GM23338 (cell line): ENCODE measurements around the gene TNNI2.

Source experiments
- EZH2 ChIP-seq: fragments of 200-600 bp; sonication (generic); IDR thresholded peaks from one replicate; pipeline ENCODE4 v1.8.0; 2017; ENCODE audit warnings: antibody characterized with exemption, mild to moderate bottlenecking, low read depth; ENCODE audit not compliant: unreplicated experiment
- EZH2phosphoT487 ChIP-seq: fragments of 200-600 bp; sonication (generic); IDR thresholded peaks from one replicate; pipeline ENCODE4 v1.8.1; 2018; ENCODE audit warnings: antibody characterized with exemption; ENCODE audit not compliant: unreplicated experiment
- JUNB ChIP-seq: IDR thresholded peaks from one replicate; pipeline ENCODE4 v1.6.1; 2016; ENCODE audit warnings: antibody characterized with exemption; ENCODE audit not compliant: unreplicated experiment
- NANOG ChIP-seq: IDR thresholded peaks from 2 replicates; pipeline ENCODE4 v1.6.1; 2016; ENCODE audit warnings: antibody characterized with exemption, borderline replicate concordance
- POLR2AphosphoS5 ChIP-seq: IDR thresholded peaks from 2 replicates; pipeline ENCODE4 v1.6.1; 2016; ENCODE audit warnings: antibody characterized with exemption, low read depth
- STAT1 ChIP-seq: IDR thresholded peaks from one replicate; pipeline ENCODE4 v1.6.1; 2016; ENCODE audit warnings: antibody characterized with exemption; ENCODE audit not compliant: unreplicated experiment
- ZNF114 ChIP-seq: fragments of 250-450 bp; sonication (Bioruptor Pico); IDR thresholded peaks from 2 replicates; pipeline ENCODE4 v1.5.0; 2020; ENCODE audit warnings: mild to moderate bottlenecking, moderate library complexity
- ZNF331 ChIP-seq: fragments of 250-450 bp; sonication (Bioruptor Pico); IDR thresholded peaks from 2 replicates; pipeline ENCODE4 v1.5.0; 2020; ENCODE audit warnings: low read depth, mild to moderate bottlenecking, moderate library complexity
- ZNF462 ChIP-seq: fragments of 250-450 bp; sonication (Bioruptor Pico); IDR thresholded peaks from 2 replicates; pipeline ENCODE4 v1.5.0; 2020; ENCODE audit warnings: mild to moderate bottlenecking, moderate library complexity
- TF ChIP-seq, protein P1 (sequence below), 2 experiments: fragments of 200-600 bp in 1 of 2; sonication (generic) in 1 of 2; conservative IDR thresholded peaks; 2 replicates each; pipeline versions ENCODE4 v1.5.1 to v1.6.1; 2016 to 2017; ENCODE audit warnings: antibody characterized with exemption in 2 of 2, low read depth in 2 of 2, mild to moderate bottlenecking in 2 of 2, moderate library complexity in 1 of 2
- TF ChIP-seq, protein P2 (sequence below): IDR thresholded peaks from one replicate; pipeline ENCODE4 v1.6.1; 2018; ENCODE audit warnings: antibody characterized with exemption; ENCODE audit not compliant: unreplicated experiment

DNA sequence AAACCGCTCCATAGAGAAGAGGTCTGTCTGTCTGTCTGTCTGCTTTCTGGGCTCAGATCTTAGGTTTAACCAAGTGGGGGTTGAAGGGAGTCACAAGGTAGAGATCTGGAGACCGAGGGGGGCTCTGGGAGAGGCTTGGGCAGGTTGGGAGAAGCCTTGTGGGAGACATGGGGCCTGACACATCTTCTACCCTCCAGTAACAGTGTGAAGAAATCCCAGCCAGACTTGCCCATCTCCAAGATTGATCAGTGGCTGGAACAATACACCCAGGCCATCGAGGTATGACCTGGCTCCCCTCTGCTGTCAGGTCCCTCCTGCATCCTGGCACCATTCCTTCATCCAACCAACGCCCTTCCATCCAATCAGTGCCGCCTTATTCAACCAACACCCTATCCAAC is 45.5 kb downstream of the TNNI2 start:
- no peak for TF ChIP-seq POLR2AphosphoS5
- TF ChIP-seq EZH2phosphoT487: no peak
- TF ChIP-seq, protein P1, sequence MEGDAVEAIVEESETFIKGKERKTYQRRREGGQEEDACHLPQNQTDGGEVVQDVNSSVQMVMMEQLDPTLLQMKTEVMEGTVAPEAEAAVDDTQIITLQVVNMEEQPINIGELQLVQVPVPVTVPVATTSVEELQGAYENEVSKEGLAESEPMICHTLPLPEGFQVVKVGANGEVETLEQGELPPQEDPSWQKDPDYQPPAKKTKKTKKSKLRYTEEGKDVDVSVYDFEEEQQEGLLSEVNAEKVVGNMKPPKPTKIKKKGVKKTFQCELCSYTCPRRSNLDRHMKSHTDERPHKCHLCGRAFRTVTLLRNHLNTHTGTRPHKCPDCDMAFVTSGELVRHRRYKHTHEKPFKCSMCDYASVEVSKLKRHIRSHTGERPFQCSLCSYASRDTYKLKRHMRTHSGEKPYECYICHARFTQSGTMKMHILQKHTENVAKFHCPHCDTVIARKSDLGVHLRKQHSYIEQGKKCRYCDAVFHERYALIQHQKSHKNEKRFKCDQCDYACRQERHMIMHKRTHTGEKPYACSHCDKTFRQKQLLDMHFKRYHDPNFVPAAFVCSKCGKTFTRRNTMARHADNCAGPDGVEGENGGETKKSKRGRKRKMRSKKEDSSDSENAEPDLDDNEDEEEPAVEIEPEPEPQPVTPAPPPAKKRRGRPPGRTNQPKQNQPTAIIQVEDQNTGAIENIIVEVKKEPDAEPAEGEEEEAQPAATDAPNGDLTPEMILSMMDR (conservative IDR thresholded peaks at IDR 0.05; ENCODE audit: low read depth in 2 of 2): no peak
- no peak for TF ChIP-seq EZH2
- no peak for TF ChIP-seq JUNB
- TF ChIP-seq, protein P2, sequence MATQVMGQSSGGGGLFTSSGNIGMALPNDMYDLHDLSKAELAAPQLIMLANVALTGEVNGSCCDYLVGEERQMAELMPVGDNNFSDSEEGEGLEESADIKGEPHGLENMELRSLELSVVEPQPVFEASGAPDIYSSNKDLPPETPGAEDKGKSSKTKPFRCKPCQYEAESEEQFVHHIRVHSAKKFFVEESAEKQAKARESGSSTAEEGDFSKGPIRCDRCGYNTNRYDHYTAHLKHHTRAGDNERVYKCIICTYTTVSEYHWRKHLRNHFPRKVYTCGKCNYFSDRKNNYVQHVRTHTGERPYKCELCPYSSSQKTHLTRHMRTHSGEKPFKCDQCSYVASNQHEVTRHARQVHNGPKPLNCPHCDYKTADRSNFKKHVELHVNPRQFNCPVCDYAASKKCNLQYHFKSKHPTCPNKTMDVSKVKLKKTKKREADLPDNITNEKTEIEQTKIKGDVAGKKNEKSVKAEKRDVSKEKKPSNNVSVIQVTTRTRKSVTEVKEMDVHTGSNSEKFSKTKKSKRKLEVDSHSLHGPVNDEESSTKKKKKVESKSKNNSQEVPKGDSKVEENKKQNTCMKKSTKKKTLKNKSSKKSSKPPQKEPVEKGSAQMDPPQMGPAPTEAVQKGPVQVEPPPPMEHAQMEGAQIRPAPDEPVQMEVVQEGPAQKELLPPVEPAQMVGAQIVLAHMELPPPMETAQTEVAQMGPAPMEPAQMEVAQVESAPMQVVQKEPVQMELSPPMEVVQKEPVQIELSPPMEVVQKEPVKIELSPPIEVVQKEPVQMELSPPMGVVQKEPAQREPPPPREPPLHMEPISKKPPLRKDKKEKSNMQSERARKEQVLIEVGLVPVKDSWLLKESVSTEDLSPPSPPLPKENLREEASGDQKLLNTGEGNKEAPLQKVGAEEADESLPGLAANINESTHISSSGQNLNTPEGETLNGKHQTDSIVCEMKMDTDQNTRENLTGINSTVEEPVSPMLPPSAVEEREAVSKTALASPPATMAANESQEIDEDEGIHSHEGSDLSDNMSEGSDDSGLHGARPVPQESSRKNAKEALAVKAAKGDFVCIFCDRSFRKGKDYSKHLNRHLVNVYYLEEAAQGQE: no peak
- TF ChIP-seq STAT1: no peak
- TF ChIP-seq ZNF114 (CRISPR knock-in tag): no peak
- TF ChIP-seq NANOG: no peak
- TF ChIP-seq ZNF331 (CRISPR knock-in tag): no peak
- TF ChIP-seq ZNF462 (CRISPR knock-in tag): no peak
